ENCODE data around the gene MAMLD1.

MAMLD1 gene

DNA sequence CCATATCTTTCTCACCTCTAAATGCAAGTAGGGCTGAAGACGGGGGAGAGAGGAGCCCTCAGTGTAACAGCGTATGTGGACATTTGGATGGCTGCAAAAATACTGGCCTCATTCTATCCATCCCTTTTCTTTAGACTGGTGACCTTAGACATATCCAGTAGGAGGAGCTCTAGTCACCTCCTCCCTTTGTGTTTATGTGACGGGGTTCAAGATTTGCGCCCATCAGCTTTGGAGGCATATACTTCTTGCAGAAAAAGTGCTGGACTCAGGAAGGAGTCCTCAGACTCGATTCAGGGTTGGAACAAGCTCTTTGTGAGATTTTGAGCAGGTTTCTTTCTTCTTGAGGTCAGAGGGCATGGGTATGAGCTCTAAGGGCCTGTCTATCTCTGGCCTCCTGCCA, 86.2 kb downstream of the MAMLD1 start:
- no peak for DNase-seq (ENCODE audit: low read depth, low spot score)
- TF ChIP-seq, protein P1, sequence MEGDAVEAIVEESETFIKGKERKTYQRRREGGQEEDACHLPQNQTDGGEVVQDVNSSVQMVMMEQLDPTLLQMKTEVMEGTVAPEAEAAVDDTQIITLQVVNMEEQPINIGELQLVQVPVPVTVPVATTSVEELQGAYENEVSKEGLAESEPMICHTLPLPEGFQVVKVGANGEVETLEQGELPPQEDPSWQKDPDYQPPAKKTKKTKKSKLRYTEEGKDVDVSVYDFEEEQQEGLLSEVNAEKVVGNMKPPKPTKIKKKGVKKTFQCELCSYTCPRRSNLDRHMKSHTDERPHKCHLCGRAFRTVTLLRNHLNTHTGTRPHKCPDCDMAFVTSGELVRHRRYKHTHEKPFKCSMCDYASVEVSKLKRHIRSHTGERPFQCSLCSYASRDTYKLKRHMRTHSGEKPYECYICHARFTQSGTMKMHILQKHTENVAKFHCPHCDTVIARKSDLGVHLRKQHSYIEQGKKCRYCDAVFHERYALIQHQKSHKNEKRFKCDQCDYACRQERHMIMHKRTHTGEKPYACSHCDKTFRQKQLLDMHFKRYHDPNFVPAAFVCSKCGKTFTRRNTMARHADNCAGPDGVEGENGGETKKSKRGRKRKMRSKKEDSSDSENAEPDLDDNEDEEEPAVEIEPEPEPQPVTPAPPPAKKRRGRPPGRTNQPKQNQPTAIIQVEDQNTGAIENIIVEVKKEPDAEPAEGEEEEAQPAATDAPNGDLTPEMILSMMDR (IDR thresholded peaks at IDR 0.05; ENCODE audit: low read depth, low read length) = no peak
- no peak overlapping the region for H3K4me3 ChIP-seq (ENCODE audit: low read depth, low read length)
- in situ Hi-C loops (cut with HindIII; ENCODE audit: low sequenced_read_pairs) = no loop called here

GRCh38 chrX:150450519-150451177, 87.5 kb downstream of the MAMLD1 start:
- TF ChIP-seq, protein P1 (IDR thresholded peaks at IDR 0.05; ENCODE audit: low read depth, low read length) = no peak
- DNase-seq (ENCODE audit: low read depth, low spot score) = peak; percentile 7
- no peak overlapping the region for H3K4me3 ChIP-seq (ENCODE audit: low read depth, low read length)
- in situ Hi-C loops (cut with HindIII; ENCODE audit: low sequenced_read_pairs) = no loop called here

DNA sequence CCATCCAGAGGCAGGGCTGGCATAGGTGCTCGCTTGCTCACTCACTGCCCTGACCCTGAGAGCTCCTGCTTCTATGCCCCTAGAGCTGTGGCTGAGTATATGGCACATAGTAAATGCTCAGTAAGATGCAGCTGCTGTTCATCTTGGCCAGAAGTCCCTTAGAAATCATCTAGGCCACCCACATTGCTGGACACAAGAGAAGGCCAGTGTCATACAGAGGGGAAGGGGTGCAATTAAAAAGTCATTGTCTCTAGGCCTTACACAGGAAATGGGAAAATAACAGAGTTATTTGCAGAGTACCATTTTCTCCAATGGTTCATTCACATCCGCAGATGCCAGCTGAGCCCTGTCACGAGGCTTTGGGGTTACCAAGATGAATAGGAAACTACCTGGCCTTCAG, 88.8 kb downstream of the MAMLD1 start:
- H3K4me3 ChIP-seq (ENCODE audit: low read depth, low read length) = no peak overlapping the region
- DNase-seq (ENCODE audit: low read depth, low spot score) = no peak
- in situ Hi-C loops (cut with HindIII; ENCODE audit: low sequenced_read_pairs) = no loop called here
- TF ChIP-seq, protein P1 (IDR thresholded peaks at IDR 0.05; ENCODE audit: low read depth, low read length) = no peak

DNA sequence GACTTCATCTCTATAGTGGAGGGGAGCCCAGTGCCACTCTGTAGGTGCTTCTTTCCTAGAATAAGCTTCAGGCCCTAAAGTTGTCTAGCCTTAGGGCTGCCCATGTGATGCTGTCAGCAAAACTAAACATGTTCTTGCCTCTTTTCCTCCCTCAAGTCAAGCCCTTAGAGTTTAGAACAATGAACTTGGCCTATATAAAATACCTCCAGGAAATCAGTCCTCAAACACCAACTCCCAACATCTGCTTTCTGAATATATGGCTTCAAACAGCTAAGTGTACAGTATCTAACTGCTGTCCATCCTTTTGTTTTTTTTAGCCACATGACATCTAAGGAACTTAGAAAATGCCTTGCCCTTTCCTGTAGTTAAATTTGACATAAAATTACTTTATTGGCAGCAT, 91.0 kb downstream of the MAMLD1 start:
- in situ Hi-C loops (cut with HindIII; ENCODE audit: low sequenced_read_pairs) = no loop called here
- DNase-seq (ENCODE audit: low read depth, low spot score) = no peak
- H3K4me3 ChIP-seq (ENCODE audit: low read depth, low read length) = no peak overlapping the region
- TF ChIP-seq, protein P1 (IDR thresholded peaks at IDR 0.05; ENCODE audit: low read depth, low read length) = no peak

- no peak for DNase-seq (ENCODE audit: low read depth, low spot score)
- no peak overlapping the region for H3K4me3 ChIP-seq (ENCODE audit: low read depth, low read length)
- in situ Hi-C loops (cut with HindIII; ENCODE audit: low sequenced_read_pairs) = no loop called here
- TF ChIP-seq, protein P1 (IDR thresholded peaks at IDR 0.05; ENCODE audit: low read depth, low read length) = no peak
Measured at GRCh38 chrX:150454508-150455214, 91.5 kb downstream of the MAMLD1 start.

DNA sequence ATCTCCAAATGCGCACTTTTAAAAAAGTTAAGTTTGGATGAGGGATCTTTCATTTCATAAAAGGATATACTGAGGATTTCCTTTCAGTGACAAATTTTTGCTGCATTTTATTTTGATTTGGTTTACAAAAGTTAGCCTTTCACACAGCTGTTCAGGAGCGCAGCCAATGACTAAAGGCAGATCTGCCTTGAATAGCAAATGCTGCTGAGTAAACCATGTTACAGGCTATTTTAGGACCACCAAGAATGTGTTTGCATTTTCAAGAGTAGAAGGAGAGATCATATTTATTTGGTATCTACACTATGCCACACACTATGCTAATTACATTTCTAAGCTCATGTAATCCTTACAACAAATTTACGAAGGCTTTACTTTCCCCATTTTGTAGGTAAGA, 92.1 kb downstream of the MAMLD1 start:
- DNase-seq (ENCODE audit: low read depth, low spot score) = no peak
- no peak overlapping the region for H3K4me3 ChIP-seq (ENCODE audit: low read depth, low read length)
- in situ Hi-C loops (cut with HindIII; ENCODE audit: low sequenced_read_pairs) = no loop called here
- TF ChIP-seq, protein P1 (IDR thresholded peaks at IDR 0.05; ENCODE audit: low read depth, low read length) = no peak
